Measurements from ENCODE around the gene RASSF1. TPM values are rescaled to one million over a fixed set of nuclear protein-coding genes. Genes with fewer than 3 reads are reported as not detected.
"Not testable (repeated sequence)": the region's sequence is repeated elsewhere in the genome, so short reads cannot be mapped to it uniquely, and the experiment has no call there.

The RASSF1 gene
- total RNA-seq, 1 experiment from 2014 or later = 11.4 TPM

DNA sequence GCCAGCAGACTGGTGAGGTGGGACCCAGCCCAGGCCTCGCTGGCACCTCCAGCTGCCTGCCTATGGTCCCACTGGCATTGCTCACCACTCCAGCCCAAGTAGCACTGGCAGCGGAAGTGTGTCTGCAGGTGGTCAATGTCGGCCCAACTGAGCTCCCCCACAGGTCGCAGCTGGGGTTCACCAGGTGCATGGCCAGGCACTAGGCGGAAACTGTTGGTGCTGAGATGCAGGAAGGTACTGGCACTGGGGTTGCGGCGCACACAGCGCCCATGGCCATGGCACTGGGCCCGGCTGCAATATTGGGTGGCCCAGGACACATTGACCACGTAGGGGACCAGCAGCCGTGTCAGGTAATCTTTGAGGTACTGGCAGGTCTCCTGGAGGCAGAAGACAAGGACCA lies 22.5 kb downstream of the RASSF1 start:
- DNase-seq = no peak
- no peak overlapping the region for H3K4me3 ChIP-seq (ENCODE audit: insufficient read depth, low read depth, low read length)
- peaks cover 31% of the 10 kb centered on the region for H3K36me3 ChIP-seq (replicated peaks; ENCODE audit: control insufficient read depth, insufficient read depth, low read length)
- no peaks in the 10 kb centered on the region for H3K27me3 ChIP-seq (ENCODE audit: control insufficient read depth, insufficient read depth, low read length)

DNA sequence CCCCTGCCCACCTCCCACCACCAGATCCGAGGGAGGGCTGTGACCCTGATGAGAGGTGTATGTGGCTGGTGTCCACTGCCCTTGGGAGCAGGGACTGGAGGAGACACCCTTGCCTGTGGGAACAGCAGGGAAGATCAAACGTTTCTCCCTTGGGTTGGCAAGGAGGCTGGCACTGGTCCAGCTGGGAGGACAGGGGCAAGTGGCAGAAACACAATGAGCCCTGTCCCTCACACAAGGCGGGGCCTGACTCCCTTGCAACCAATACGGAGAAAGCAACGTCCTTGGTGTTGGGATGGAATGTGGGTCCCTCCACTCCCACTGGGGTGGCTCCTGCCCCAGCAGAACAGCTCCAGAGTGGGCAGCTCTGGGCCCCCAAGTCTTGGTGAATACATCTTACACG lies 23.3 kb downstream of the RASSF1 start:
- no peak for DNase-seq
- no peak overlapping the region for H3K4me3 ChIP-seq (ENCODE audit: insufficient read depth, low read depth, low read length)
- peaks cover 31% of the 10 kb centered on the region for H3K36me3 ChIP-seq (replicated peaks; ENCODE audit: control insufficient read depth, insufficient read depth, low read length)
- H3K27me3 ChIP-seq (ENCODE audit: control insufficient read depth, insufficient read depth, low read length) = no peaks in the 10 kb centered on the region

DNA sequence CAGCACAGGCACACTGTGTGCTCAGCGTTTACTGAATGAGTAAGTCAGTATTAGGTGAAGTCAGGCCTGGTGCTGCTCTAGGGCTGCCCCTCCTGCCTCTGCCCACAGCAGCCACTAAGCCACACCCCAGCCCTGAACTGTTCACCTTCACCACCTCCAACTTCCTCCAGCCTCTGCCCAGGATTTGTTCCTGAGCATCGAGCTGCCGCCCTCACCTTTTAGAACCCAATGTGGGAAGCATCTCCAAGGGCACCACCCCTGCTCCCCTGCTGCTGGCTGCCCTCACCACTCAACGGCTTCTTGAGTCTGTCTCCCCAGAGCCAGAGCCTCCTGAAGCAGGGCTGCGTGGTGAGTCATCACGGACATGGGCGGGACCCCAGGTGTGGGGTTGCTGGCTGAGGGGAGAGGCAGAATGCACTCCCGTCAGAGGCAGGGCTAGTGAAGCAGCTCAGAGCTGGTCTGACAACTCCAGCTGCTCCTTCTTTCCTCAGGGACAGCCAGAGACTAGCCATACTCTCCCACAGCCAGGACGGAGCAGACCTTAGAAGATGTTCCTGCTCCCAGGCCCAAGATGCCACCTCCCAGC lies 23.9 kb downstream of the RASSF1 start:
- no peak for DNase-seq
- Histone ChIP-seq H3K27me3 (ENCODE audit: control insufficient read depth, insufficient read depth, low read length) (no peaks in the 10 kb centered on the region), H3K4me3 (ENCODE audit: insufficient read depth, low read depth, low read length) (no peak overlapping the region), H3K36me3 (replicated peaks; ENCODE audit: control insufficient read depth, insufficient read depth, low read length) (peaks cover 31% of the 10 kb centered on the region)

DNA sequence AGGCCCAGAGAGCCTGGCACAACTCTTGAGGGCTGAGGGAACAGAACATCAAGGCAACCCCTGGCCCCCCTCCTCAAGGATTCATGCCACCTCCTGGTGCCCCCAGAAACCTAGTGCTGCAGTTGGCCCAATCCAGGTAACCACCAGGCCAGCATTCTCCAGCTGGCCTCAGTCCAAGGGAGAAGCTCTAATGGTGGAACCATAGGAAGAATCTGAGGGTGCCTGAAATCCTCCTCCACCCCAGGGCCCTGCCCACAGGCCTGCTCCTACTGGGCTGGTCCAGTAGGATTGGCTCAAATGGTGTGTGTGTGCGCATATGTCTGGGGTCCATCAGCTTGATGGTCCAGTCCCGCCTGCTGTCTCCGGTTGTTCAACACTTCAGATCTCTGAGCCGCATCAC lies 25.8 kb downstream of the RASSF1 start:
- DNase-seq = no peak
- Histone ChIP-seq H3K4me3 (ENCODE audit: insufficient read depth, low read depth, low read length) (no peak overlapping the region), H3K27me3 (ENCODE audit: control insufficient read depth, insufficient read depth, low read length) (no peaks in the 10 kb centered on the region), H3K36me3 (replicated peaks; ENCODE audit: control insufficient read depth, insufficient read depth, low read length) (peaks cover 30% of the 10 kb centered on the region)

DNA sequence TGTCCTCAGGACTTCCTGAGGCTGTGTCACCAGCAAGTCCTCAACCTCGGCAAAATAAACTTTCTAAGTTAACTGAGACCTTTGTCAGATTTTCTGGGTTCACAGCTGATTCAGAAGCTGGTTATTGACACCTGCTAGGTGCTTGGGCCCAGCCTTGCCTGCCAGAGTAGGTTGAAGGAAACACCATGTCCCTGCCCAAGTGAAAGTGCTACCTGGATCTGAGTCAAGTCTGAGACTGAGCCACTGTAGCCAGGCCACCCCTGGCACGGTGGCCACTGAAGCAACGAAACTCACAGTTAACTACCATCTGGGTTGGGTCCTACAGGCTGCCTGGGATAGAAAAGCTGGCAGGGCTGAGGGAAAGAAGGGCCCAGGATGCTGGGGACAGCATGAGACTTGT lies 26.3 kb downstream of the RASSF1 start:
- no peak for DNase-seq
- peaks cover 25% of the 10 kb centered on the region for H3K36me3 ChIP-seq (replicated peaks; ENCODE audit: control insufficient read depth, insufficient read depth, low read length)
- H3K4me3 ChIP-seq (ENCODE audit: insufficient read depth, low read depth, low read length) = no peak overlapping the region
- H3K27me3 ChIP-seq (ENCODE audit: control insufficient read depth, insufficient read depth, low read length) = no peaks in the 10 kb centered on the region

DNA sequence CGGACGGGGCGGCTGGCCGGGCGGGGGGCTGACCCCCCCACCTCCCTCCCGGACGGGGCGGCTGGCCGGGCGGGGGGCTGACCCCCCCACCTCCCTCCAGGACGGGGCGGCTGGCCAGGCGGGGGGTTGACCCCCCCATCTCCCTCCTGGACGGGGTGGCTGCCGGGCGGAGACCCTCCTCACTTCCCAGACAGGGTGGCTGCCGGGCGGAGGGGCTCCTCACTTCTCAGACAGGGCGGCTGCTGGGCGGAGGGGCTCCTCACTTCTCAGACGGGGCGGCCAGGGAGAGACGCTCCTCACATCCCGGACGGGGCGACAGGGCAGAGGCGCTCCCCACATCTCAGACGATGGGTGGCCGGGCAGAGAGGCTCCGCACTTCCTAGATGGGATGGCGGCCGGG lies 28.6 kb downstream of the RASSF1 start:
- DNase-seq; H3K4me3 ChIP-seq (ENCODE audit: insufficient read depth, low read depth, low read length); H3K27me3 ChIP-seq (ENCODE audit: control insufficient read depth, insufficient read depth, low read length); H3K36me3 ChIP-seq (replicated peaks; ENCODE audit: control insufficient read depth, insufficient read depth, low read length): not testable (repeated sequence)

DNA sequence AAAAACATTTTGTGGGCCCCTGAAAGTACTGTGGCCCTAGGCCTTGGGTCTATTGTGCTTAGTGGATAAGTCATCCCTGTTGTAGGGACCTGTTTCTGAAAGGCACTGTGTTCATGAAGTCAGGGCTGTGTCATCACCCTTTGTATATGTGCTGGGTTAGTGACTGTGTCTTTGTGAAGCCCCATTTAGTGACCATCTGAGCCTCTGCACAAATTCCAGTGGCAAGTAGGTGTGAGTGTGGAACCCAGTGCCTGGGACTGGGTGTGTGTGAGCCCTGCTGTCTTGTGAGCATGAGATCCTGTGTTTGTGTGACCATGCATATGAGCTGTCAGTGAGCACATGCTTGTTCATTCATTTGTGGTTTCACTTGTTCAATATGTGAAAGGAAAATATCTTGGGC lies 36.0 kb downstream of the RASSF1 start:
- no peak for DNase-seq

DNA sequence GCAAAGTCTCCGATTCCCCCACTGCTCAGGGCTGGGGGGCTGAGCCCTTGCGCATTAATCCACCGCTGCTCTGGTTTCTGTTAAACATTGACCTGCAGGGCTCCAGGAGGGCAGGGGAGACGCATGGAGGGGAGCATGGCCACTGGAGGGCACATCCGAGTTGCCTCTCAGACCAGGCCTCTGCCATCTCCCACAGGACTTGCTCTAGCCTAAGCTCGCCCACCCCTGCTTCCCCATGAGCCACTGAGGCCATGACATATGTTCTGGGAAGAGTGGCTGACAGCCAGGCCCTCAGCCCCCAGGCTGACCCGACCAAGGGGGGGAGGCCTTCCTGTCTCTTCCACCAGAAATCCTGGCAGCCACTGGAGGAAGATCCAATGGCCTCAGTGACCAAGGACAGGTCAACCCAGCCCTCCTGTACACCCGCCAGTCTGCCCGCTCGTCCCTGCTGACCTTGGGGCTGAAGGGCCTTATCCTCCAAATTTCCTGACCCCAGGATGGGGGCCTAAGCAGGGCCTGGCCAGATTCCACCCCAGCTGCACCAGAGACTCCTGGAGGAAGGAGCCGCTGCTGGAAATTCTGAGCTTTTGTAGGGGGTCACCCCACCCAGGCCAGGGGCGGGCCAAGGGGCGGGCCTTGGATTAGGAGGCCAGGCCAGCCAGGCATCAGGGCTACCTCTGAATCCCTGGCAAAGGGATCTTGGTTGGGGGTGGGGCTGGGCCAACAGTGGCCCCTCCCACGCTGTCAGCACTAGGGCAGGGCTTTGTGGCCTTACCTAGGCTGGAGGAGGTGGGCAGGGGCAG lies 37.4 kb downstream of the RASSF1 start, which contains the start of gene HYAL1:
HYAL1 (minus strand) TSS at position 562 of the 803 bp plus-strand sequence. CDS start 618 bp downstream, outside the sequence.
- Histone ChIP-seq H3K4me3 (ENCODE audit: insufficient read depth, low read depth, low read length) (peak within 1 kb of the TSS; percentile 10; the same call in 1 of the 2 replicates), H3K27me3 (ENCODE audit: control insufficient read depth, insufficient read depth, low read length) (no peaks in the 10 kb centered on the region), H3K36me3 (replicated peaks; ENCODE audit: control insufficient read depth, insufficient read depth, low read length) (no peaks in the 10 kb centered on the region)
- peak; percentile 98 for DNase-seq

More for the DNA sequence above, 36.0 kb downstream of the RASSF1 start:
- no peaks in the 10 kb centered on the region for H3K36me3 ChIP-seq (replicated peaks; ENCODE audit: control insufficient read depth, insufficient read depth, low read length)
- H3K4me3 ChIP-seq (ENCODE audit: insufficient read depth, low read depth, low read length) = no peak overlapping the region
- H3K27me3 ChIP-seq (ENCODE audit: control insufficient read depth, insufficient read depth, low read length) = no peaks in the 10 kb centered on the region

DNA sequence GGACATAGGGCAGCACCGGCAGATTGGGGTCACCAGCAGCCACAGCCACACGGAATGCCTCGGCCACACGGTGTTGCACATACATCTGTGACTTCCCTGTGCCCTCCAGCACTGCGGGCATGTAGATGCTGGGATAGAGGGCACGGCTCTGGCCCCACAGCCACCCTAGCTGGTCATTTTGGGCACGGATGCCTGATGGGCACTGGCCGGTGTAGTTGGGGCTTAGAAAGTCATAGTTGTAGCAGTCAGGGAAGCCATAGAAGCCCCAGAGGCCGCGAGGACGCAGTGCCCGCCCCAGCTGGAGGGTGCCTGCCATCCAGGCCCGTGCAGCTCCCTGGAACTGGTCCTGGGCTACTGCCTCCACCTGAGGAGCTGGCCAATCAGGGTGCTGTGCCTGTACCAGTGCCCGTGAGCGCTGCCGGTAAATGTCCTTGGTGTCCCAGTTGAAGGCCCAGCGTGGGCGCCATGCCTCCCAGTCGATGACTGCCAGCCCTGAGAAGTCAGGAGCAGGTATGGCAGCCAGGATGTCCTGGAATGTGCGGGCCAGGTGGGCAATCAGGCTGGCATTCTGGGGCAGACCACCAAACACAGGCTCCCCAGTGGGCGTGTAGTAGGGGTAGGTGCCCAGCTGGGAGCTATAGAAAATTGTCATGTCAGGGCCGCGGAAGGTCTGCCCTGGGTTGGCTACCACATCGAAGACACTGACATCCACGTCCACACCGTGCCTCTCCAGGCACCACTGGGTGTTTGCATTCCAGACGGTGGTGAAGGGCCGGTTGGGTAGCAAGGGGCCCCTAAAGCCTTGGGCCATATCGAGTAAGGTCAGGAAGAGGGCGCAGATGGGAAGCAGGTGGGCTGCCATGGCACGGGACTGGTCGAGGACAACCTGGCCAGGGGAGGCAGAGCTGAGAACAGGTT lies 38.3 kb downstream of the RASSF1 start:
- DNase-seq = no peak
- Histone ChIP-seq H3K36me3 (replicated peaks; ENCODE audit: control insufficient read depth, insufficient read depth, low read length) (no peaks in the 10 kb centered on the region), H3K27me3 (ENCODE audit: control insufficient read depth, insufficient read depth, low read length) (no peaks in the 10 kb centered on the region), H3K4me3 (ENCODE audit: insufficient read depth, low read depth, low read length) (no peak overlapping the region)

DNA sequence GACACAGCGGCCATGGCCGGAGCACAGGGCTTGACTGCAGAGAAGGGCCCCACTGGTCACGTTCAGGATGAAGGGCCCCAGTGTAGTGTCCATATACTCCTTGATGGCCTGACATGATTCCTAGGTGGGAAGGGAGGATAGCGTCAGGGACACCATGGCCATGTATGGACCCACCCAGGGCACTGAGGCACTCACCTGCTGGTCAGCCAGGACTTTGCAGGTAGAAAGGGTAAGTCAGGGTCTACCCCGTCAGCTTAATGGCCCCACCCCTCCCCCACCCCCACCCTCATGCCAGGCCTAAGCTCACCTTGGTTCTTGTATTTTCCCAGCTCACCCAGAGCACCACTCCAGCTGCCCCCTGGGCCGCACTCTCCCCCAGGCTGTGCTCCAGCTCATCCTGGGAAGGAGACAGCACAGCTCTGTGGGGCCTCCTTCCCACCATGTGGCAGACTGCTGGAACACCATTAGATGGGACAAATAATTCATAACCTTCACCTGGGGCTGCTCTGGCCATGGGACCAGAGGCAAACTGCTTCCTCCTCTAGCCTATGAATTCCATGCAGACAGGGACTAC lies 39.9 kb downstream of the RASSF1 start:
- Histone ChIP-seq H3K4me3 (ENCODE audit: insufficient read depth, low read depth, low read length) (no peak overlapping the region), H3K36me3 (replicated peaks; ENCODE audit: control insufficient read depth, insufficient read depth, low read length) (no peaks in the 10 kb centered on the region), H3K27me3 (ENCODE audit: control insufficient read depth, insufficient read depth, low read length) (no peaks in the 10 kb centered on the region)
- no peak for DNase-seq

DNA sequence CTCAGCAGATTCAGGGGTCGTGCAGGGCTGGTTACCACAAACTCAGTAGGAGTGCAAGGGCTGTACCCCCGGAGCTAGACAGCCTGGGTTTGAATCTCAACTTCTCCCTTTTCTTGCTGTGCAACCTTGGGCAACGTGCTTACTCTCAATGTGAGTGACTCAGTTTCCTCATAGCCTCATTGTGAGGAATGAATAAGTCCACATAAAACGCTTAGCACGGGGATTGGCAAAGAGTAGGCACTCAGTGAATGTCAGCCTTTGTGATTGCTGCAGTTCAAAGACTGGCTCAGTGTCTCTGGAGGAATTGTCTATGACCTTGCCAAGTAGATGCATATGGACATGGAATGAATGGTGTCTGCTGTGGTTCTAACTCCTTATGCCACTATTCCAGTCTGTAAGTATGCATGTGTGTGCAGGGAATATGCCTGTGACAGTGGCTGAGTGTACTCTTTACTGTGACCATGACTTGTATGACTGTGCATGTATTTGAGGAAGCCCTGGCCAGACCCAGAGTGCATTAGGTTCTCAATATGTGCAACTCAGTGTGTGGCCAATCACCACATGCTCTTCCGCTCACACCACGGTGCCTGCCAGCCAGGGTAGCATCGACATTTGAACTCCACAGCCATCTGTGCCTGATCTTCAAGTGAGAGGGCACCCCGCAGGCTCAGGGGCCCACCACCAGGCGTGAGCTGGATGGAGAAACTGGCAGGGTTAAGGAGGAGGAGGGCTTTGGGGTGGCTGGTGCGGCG lies 40.5 kb downstream of the RASSF1 start:
- Histone ChIP-seq H3K36me3 (replicated peaks; ENCODE audit: control insufficient read depth, insufficient read depth, low read length) (no peaks in the 10 kb centered on the region), H3K27me3 (ENCODE audit: control insufficient read depth, insufficient read depth, low read length) (no peaks in the 10 kb centered on the region), H3K4me3 (ENCODE audit: insufficient read depth, low read depth, low read length) (peak overlapping the region; percentile 14; the same call in 1 of the 2 replicates)
- DNase-seq = no peak

DNA sequence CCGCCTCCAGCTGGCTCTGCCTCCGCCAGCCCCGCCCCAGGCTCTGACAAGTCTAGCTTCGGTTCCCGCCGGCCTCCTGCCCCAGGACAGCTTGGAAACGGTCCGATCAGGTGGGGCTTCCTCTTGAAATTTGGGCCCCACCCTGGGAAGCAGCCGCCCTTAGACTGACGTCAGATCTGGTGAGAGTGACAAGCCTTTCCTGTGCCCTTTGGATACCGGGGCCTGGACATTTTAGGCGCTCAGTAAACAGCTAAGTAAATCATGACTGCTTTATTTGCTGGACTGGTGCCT lies 41.1 kb downstream of the RASSF1 start:
- peak overlapping the region; percentile 14; the same call in 1 of the 2 replicates for H3K4me3 ChIP-seq (ENCODE audit: insufficient read depth, low read depth, low read length)
- no peaks in the 10 kb centered on the region for H3K27me3 ChIP-seq (ENCODE audit: control insufficient read depth, insufficient read depth, low read length)
- no peak for DNase-seq
- no peaks in the 10 kb centered on the region for H3K36me3 ChIP-seq (replicated peaks; ENCODE audit: control insufficient read depth, insufficient read depth, low read length)

DNA sequence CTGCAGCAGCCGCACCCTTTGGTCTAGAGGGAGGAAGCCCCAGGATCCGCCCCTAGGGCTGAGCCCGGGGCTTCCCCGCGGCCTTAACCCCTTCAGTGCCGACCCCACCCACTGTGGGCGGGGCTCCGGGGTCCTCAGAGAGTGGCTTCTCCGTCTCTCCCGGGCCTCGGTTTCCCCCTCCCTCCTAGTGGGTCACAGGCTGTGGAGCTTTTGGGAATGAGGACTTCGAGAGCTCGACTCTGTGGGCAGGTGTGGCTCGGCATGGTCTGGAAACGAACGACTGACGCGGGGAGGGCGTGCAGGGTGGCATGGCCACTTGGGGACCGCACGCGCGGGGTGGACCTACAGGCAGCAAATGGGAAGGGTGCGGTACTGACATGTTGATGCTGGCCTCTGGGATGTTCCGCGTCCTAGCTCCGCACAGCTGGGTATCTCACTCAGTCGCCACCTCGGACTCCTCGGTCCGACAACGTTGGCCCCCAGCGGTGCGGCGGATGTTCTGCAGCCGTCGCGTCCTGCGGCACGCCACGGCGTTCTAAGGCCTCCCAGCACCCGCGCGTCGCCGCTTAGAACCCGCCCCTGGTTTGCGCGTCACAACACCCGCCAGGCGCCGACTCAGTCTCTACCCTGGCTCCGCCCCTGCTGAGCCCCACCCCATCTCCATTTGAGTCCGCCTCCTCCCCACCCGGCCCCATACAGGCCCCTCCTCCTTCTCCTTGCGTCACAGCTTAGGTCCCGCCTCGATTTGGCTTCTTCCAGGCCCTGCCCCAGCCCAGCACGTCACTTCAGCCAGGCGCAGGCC lies 41.6 kb downstream of the RASSF1 start, which contains the start of the genes HYAL3 and NAA80:
HYAL3 (minus strand) TSS at position 570 of the 802 bp plus-strand sequence. CDS start 3,803 bp downstream, outside the sequence.
NAA80 (minus strand) TSS at position 570 of the 802 bp plus-strand sequence. CDS start 1,942 bp downstream, outside the sequence.
- no peaks in the 10 kb centered on the region for H3K36me3 ChIP-seq (replicated peaks; ENCODE audit: control insufficient read depth, insufficient read depth, low read length)
- no peaks in the 10 kb centered on the region for H3K27me3 ChIP-seq (ENCODE audit: control insufficient read depth, insufficient read depth, low read length)
- peak; percentile 100 for DNase-seq
- peak within 1 kb of the TSS; percentile 98 for H3K4me3 ChIP-seq (ENCODE audit: insufficient read depth, low read depth, low read length)

Data from H7 (cell line).